Cerebellar cortex (tissue), 1 donor: ENCODE results near the gene PRPH.

Source experiments
- DNase-seq: peaks from one replicate; pipeline ENCODE4 v3.0.0-alpha.2; 2015; ENCODE audit warnings: low spot score

PRPH gene

DNA sequence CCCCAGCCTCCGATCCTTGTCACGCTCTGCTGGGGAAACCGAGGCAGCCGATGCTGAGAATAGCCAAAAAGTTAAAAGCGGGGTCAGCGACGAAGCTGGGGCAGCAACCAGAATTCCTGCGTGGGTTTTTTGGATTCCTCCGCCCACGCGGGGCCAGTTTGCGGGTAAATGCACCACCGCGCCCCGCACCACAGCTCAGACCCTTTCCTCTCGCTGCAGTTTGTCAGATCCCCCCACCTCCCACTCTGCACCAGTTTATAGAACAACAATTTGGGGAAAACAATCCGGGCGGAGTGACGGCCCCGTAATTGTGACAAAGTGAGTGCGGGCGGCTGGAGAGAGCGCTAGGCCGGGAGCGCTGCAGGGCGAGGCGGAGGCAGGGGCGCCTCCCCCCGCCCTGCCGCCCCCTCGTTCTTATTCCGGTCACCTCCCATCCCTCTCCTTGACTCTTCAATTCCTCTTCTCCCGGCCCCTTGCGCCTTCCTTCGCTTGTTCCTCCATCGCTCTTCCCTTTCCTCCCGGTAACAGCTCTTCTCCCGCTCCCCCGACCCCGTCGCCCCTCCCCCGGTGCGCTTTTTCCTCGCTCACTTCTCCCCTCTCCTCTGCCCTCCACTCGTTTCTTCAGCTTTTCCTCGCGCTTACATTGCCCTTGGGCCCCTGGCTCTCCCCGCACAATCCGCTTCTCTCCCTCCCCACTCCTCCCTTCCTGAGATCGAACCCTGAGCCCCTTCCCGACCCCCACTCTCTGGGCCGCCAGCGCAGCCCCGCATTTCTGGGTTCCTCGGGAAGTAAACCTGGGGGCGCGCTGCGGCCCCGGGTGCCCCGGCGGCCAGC, 51.1 kb downstream of the PRPH start:
- DNase-seq = no peak

DNA sequence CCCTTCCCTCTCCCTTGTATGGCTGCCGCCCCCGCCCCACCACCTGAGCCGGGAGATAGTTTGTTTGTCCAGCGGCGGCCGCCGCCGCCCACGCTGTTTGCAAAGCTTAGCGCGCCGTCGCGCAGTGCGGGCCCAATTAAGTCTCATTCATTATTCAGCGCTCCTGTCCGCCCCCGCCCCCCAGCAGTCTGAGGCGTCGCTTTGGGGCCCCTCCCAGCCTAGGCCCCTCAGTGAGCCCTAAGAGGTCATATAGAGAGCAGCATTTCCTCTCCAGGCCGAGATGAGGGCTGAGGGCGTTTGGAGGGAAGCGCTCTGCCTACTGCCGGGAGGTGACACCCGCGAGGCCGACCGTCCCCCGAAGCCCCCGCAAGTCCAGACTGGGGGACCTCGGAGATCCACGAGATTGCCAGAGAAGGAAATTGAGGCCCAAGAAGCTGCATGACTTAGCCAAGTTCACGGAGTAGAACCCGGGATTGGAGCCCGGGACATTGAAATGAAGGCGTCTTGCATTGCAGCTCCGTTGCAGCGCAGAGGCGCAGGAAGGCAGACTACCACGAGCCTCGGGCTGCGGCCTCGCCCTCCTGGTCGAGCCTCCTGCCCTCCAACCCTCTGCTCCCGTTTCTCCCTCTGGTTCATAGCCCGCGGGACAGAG, 51.8 kb downstream of the PRPH start, which contains the start of gene DNAJC22:
TSS of gene DNAJC22 (plus strand) at position 230 of the 652 bp plus-strand sequence. CDS start 1,985 bp downstream, outside the sequence.
- DNase-seq = no peak

DNA sequence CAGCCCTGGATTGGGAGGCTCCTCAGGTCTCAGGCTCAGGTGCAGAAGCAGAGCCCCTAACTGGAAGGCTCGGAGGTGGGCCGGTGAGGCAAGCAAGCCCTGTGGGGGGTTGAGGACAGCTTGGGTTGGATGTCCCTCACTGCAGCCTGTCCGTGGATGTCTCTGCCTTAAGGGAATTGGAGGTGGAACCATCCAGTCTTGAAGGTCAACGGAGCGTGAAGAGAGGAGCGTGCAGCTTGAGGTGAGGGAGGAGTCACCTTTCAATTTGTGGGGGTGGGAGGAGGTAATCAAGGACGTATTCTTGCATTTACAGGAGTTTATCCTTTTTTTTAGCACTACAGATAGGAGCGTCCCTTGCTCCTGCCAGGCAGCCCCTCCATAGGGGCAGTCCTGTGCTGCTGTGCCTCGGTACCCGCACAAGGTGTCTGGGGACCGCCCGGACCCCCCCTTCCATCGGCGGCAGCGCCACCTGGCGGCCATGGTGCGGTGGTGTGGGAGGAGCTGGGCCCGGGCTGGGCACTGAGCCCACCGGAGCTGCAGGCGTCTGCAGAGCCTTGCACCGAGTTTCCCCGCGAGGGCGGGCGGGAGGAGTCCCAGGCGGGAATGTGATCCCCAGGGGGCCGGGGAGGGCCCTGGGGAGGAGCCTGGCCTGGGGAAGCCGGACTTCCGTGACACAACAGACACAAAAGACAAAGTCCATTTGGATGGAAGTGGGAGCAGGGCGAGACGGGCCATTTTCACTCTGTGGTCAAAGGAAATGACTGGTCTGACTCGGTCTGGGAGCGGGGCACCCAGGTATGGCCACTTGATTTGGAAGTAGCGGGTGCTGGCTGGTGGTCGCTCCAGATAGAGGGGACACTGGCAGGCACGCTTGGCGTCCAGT, 52.6 kb downstream of the PRPH start:
- peak; percentile 68 for DNase-seq
